ENCODE data around the gene TPCN2.

TPCN2 gene

DNA sequence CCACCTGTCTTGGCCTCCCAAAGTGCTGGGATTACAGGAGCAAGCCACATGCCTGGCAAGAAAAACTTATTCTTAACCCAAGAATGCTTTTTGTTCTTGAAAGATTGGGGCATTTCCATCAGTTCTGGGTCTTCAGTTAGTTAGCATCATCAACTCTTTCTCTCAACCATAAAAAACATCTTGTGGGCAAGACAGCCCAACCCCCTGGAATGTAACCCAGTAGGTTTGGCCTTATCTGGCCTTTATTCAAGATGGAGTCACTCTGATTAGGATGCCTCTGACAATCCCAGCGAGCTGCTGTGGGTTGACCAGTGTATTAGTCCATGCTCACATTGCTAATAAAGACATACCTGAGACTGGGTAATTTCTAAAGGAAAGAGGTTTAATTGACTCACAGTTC is 9.2 kb upstream of the TPCN2 start:
- no CpG with 5 or more reads among the region's 1 CpG for WGBS (ENCODE audit: insufficient coverage, insufficient read length)
- no peak for DNase-seq (ENCODE audit: low read depth, low spot score)
- Histone ChIP-seq H3K27ac (ENCODE audit: low read length) (no peak overlapping the region), H3K9me3 (ENCODE audit: control insufficient read depth, insufficient read depth, low read length) (no peaks in the 10 kb centered on the region), H3K27me3 (ENCODE audit: control insufficient read depth, insufficient read depth, low read length) (no peaks in the 10 kb centered on the region), H3K4me1 (ENCODE audit: control insufficient read depth, insufficient read depth, low read length) (peaks cover 4% of the 10 kb centered on the region), H3K36me3 (ENCODE audit: control insufficient read depth, insufficient read depth, low read length) (no peaks in the 10 kb centered on the region), H3K4me3 (ENCODE audit: low read length) (no peak overlapping the region)

DNA sequence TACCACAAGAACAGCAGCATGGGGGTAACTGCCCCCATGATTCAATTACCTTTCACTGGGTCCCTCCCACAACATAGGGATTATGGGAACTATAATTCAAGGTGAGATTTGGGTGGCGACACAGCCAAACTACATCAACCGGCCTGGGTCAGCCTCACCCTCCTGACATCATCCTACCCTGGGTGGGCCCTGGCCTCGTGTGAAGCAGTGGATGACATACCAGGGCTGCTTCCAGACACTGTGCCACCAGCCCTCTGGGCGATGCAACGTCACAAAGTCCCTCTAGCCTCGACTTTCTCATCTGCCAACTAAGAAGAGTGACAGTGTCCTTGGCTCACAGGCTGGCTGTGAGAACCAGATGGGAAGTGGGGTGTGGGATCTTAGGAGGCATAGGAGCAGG is 8.7 kb upstream of the TPCN2 start:
- H3K4me1 ChIP-seq (ENCODE audit: control insufficient read depth, insufficient read depth, low read length) = peaks cover 3% of the 10 kb centered on the region
- H3K4me3 ChIP-seq (ENCODE audit: low read length) = no peak overlapping the region
- H3K9me3 ChIP-seq (ENCODE audit: control insufficient read depth, insufficient read depth, low read length) = no peaks in the 10 kb centered on the region
- no peaks in the 10 kb centered on the region for H3K27me3 ChIP-seq (ENCODE audit: control insufficient read depth, insufficient read depth, low read length)
- no peak overlapping the region for H3K27ac ChIP-seq (ENCODE audit: low read length)
- H3K36me3 ChIP-seq (ENCODE audit: control insufficient read depth, insufficient read depth, low read length) = no peaks in the 10 kb centered on the region
- WGBS (ENCODE audit: insufficient coverage, insufficient read length) = no CpG with 5 or more reads among the region's 6 CpGs
- DNase-seq (ENCODE audit: low read depth, low spot score) = no peak

DNA sequence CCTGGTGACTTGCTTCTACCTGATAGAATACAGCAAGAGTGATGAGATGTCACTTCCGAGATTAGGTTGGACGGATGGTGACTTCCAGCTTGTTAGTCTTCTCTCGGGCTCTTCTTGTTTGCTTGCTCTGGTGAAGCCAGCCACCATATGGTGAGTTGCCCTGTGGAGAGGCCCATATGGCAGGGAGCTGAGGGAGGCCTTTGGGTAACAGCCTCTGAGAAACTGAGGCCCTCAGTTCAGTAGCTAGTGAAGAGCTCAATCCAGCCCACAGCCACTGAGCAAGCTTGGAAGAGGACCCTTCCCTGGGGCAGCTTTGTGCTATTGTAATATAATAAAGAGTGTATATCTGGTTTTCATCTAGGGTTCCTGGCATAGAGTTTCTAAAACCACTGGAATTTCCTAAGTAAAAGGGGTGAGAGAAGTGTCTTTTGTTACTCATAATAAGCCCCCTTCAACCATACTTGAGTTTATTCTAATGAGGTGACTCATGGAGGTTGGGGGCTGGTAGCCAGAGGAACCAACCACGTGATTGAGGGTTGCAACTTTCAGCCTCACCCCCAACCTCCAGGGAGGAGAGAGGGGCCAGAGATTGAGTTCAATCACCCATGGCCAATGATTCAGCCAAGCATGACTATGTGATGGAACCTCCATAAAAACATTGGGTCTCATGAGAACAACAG is 8.0 kb upstream of the TPCN2 start:
- DNase-seq (ENCODE audit: low read depth, low spot score) = no peak
- no peak overlapping the region for H3K27ac ChIP-seq (ENCODE audit: low read length)
- H3K4me3 ChIP-seq (ENCODE audit: low read length) = no peak overlapping the region
- H3K9me3 ChIP-seq (ENCODE audit: control insufficient read depth, insufficient read depth, low read length) = no peaks in the 10 kb centered on the region
- no CpG with 5 or more reads among the region's 4 CpGs for WGBS (ENCODE audit: insufficient coverage, insufficient read length)
- H3K36me3 ChIP-seq (ENCODE audit: control insufficient read depth, insufficient read depth, low read length) = no peaks in the 10 kb centered on the region
- H3K4me1 ChIP-seq (ENCODE audit: control insufficient read depth, insufficient read depth, low read length) = peaks cover 2% of the 10 kb centered on the region; the same call in 1 of the 2 replicates
- H3K27me3 ChIP-seq (ENCODE audit: control insufficient read depth, insufficient read depth, low read length) = no peaks in the 10 kb centered on the region

DNA sequence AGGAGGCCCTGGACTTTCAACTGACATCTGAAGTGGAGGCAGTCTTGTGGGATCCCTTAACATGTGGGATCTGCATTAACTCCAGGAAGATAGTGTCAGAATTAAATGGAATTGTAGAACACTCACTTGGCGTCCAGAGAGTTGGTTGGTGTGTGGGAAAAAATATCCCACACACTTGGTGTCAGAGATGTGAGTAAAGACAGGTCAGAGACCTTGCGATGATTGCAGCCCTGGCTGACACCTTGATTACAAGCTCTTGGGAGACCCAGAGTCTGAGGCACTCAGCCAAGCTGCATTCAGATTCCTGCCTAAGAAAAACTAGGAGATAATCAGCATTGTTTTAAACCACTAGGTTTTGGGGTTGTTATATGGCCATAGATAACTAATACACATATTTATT is 7.2 kb upstream of the TPCN2 start:
- Histone ChIP-seq H3K27ac (ENCODE audit: low read length) (no peak overlapping the region), H3K4me3 (ENCODE audit: low read length) (no peak overlapping the region), H3K36me3 (ENCODE audit: control insufficient read depth, insufficient read depth, low read length) (no peaks in the 10 kb centered on the region), H3K27me3 (ENCODE audit: control insufficient read depth, insufficient read depth, low read length) (no peaks in the 10 kb centered on the region), H3K9me3 (ENCODE audit: control insufficient read depth, insufficient read depth, low read length) (no peaks in the 10 kb centered on the region), H3K4me1 (ENCODE audit: control insufficient read depth, insufficient read depth, low read length) (peaks cover 2% of the 10 kb centered on the region; the same call in 1 of the 2 replicates)
- DNase-seq (ENCODE audit: low read depth, low spot score) = no peak
- WGBS (ENCODE audit: insufficient coverage, insufficient read length) = no CpG with 5 or more reads among the region's 2 CpGs

DNA sequence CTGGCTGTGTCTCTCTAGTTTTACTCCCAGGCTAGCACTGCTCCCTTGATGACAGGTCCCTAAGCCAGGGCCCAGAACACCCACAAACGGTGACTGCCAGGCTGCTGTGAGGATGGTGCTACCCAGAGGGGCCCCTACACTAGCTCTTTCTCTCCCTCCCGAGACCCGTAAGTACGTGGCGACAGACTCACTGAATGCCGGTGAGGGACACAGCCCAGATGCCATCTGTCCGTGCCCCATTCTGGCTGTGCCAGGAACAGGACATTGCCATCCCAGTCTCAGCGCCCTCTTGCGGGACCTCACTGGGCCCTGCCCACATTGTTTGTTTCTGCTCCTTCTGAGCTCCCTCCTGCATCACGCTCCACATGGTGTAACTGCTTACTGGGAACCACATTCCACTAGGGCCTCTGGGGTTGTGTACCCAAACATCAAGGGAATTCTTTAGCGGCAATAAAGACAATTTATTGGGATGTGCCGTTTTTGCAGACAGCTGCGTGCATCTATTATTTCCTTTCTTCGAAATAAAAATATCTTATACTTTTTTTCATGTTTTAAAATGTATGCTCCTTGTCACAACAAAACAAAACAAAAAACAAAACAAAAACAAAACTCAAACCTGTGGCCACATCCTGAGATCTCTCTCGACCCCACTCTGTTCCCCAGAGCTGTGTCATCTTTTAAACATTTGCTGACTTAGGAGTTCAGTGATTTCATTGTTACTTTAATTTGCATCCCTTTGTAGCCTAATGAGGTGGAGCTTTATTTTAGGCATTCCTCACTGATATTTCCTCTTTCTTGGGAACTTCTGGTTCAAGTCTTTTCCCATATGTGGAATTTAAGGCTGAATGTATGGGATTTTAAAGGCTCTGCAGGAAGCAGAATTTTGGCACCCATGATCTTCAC is 4.4 kb upstream of the TPCN2 start:
- Histone ChIP-seq H3K27ac (ENCODE audit: low read length) (no peak overlapping the region), H3K36me3 (ENCODE audit: control insufficient read depth, insufficient read depth, low read length) (no peaks in the 10 kb centered on the region), H3K4me1 (ENCODE audit: control insufficient read depth, insufficient read depth, low read length) (peaks cover 2% of the 10 kb centered on the region; the same call in 1 of the 2 replicates), H3K4me3 (ENCODE audit: low read length) (no peak overlapping the region), H3K9me3 (ENCODE audit: control insufficient read depth, insufficient read depth, low read length) (no peaks in the 10 kb centered on the region), H3K27me3 (ENCODE audit: control insufficient read depth, insufficient read depth, low read length) (no peaks in the 10 kb centered on the region)
- no CpG with 5 or more reads among the region's 15 CpGs for WGBS (ENCODE audit: insufficient coverage, insufficient read length)
- DNase-seq (ENCODE audit: low read depth, low spot score) = peak; percentile 33

DNA sequence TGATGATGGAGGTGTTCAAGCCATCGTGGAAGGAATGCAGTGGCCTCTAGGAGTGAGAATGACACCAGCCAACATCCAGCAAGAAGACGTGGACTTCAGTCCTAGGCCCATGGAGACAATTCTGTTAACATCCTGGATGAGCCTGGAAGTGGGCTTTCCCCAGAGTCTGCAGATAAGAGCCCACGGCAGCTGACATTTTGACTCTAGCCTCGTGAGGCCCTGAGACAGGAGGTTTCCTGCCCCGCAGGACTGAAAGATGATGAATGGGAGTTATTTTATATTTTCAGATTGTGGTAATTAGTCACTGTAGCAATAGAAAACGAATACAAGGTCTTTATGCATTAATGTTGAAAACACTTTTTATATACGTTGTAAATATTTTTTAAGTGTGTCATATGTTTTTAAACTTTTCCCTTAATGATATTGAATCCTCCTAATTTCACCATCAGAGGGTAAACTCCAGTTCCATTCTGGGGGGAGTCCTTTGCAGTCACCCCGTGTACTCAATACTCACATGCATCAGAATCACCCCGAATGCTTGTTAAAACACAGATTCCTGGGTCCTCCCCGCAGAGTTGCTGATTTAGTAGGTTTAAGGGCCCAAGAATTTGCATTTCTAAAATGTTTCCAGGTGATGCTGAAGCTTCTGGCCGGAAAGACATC is 570 bp upstream of the TPCN2 start:
- no peak overlapping the region for H3K27ac ChIP-seq (ENCODE audit: low read length)
- H3K27me3 ChIP-seq (ENCODE audit: control insufficient read depth, insufficient read depth, low read length) = no peaks in the 10 kb centered on the region
- H3K4me3 ChIP-seq (ENCODE audit: low read length) = no peak overlapping the region
- WGBS (ENCODE audit: insufficient coverage, insufficient read length) = 100% methylated on average over 1 of the region's 11 CpGs
- H3K36me3 ChIP-seq (ENCODE audit: control insufficient read depth, insufficient read depth, low read length) = no peaks in the 10 kb centered on the region; the same call in 1 of the 2 replicates
- no peak for DNase-seq (ENCODE audit: low read depth, low spot score)
- H3K9me3 ChIP-seq (ENCODE audit: control insufficient read depth, insufficient read depth, low read length) = no peaks in the 10 kb centered on the region
- 0 out of 2 replicates have a peak, but pooled peaks cover 3% of the 10 kb centered on the region for H3K4me1 ChIP-seq (ENCODE audit: control insufficient read depth, insufficient read depth, low read length)

DNA sequence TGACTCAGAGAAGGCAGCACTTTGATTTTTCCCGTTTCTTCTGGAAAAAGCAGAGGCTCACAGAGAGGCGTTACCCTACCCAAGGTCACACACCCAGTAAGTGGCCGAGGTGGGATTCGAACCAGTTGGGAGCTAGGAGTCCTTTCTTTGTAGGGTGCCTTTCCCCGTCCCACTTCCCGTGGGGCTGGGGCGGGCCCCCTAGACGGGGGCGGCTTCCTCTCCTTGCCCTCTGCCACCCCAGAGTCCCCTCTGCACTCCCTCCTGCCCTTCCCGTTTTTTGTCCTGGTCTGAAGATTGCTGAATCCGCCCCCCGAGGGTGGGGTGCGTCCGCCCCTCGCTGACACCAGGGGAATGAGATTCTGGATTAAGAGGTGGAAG is 747 bp downstream of the TPCN2 start:
- no CpG with 5 or more reads among the region's 15 CpGs for WGBS (ENCODE audit: insufficient coverage, insufficient read length)
- Histone ChIP-seq H3K4me1 (ENCODE audit: control insufficient read depth, insufficient read depth, low read length) (0 out of 2 replicates have a peak, but pooled peaks cover 3% of the 10 kb centered on the region), H3K27me3 (ENCODE audit: control insufficient read depth, insufficient read depth, low read length) (no peaks in the 10 kb centered on the region), H3K9me3 (ENCODE audit: control insufficient read depth, insufficient read depth, low read length) (no peaks in the 10 kb centered on the region), H3K4me3 (ENCODE audit: low read length) (peak overlapping the region; percentile 64; the same call in 1 of the 2 replicates), H3K27ac (ENCODE audit: low read length) (no peak overlapping the region), H3K36me3 (ENCODE audit: control insufficient read depth, insufficient read depth, low read length) (peaks cover 3% of the 10 kb centered on the region; the same call in 1 of the 2 replicates)
- DNase-seq (ENCODE audit: low read depth, low spot score) = no peak

DNA sequence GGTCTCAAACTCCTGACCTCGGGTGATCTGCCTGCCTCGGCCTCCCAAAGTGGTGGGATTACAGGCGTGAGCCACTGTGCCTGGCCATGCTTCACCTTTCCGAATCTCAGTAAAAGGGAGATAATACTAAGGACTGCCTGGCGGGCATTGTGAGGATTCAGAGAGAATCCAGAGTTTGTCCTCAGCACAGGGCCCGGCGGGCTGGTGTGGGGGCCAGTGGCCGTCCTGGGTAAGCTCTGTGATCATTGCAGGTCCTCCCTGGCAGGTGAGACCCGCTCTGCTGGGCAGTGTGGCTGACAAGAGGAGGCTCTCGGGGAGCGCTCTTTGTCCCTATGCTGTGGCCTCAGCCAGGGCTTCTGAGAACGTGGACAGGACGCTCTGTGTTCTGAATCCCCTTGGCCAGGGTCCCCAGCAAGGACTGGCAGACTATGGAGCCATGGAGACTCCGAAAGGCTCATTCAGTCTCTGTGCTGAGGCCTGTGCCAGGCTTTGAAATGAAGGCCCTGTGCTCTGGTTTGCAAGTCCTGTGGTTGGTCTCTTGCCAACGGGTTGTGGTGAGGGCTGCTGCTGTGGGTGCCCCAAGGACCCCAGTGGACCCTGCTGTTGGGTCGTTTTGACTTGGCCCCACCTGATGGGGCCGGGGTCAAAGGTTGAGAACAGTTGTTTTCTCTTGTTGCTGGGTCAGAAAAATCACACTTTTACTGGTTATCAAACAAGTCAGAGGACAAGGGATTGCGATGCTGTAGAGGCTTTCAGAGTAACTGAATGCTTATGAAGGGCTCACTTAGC is 2.1 kb downstream of the TPCN2 start:
- 0 out of 2 replicates have a peak, but pooled peaks cover 3% of the 10 kb centered on the region for H3K4me1 ChIP-seq (ENCODE audit: control insufficient read depth, insufficient read depth, low read length)
- no peaks in the 10 kb centered on the region for H3K27me3 ChIP-seq (ENCODE audit: control insufficient read depth, insufficient read depth, low read length)
- no peaks in the 10 kb centered on the region for H3K9me3 ChIP-seq (ENCODE audit: control insufficient read depth, insufficient read depth, low read length)
- DNase-seq (ENCODE audit: low read depth, low spot score) = no peak
- peaks cover 5% of the 10 kb centered on the region for H3K36me3 ChIP-seq (ENCODE audit: control insufficient read depth, insufficient read depth, low read length)
- no peak overlapping the region for H3K4me3 ChIP-seq (ENCODE audit: low read length)
- WGBS (ENCODE audit: insufficient coverage, insufficient read length) = no CpG with 5 or more reads among the region's 18 CpGs
- H3K27ac ChIP-seq (ENCODE audit: low read length) = no peak overlapping the region

DNA sequence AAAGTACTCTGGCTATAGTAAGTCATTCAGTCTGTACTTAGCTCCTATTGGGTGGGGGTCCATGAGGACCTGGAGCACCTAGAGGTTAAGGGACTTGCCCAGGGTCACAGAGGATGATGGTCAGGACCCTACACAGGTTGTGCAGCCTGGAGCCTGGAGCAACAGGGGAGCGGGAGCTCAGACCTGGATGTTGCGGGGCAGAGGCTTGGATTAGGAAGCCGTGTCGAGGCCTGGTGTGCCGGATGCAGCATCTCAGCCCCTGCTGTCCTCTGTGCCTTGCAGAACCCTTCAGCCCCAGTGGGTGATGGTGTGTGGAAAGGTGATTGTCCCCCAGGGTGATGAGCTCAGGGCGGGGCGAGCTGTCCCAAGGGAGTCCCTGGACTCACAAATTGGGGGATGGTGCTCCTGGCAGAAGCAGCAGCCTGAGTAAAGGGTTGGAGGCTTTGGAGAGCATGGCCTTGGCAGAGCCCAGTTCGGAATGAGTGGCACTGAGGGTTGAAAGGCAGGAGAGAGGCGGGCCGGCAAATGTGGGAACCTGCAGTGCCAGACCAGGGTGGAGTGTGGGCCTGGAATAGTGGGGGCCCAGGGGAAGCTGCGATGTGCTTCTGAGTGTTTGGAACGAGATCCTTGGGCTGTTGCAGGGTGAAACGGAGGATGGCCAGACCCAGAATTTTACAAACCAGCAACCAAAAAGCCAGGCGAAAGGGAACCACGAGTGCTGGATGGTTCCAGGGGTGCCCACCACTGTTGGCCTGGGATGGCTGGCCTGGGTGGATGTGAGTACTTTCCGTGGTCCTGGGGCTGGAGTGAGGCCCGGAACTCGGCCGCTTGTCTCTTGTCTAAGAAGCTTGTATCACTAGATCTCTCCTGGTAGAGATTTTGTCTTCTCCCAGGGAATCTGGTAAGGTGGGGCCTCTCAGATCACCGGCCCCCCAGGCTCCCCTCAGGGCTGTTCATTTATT is 2.9 kb downstream of the TPCN2 start:
- H3K4me1 ChIP-seq (ENCODE audit: control insufficient read depth, insufficient read depth, low read length) = 0 out of 2 replicates have a peak, but pooled peaks cover 3% of the 10 kb centered on the region
- WGBS (ENCODE audit: insufficient coverage, insufficient read length) = no CpG with 5 or more reads among the region's 20 CpGs
- H3K27ac ChIP-seq (ENCODE audit: low read length) = no peak overlapping the region
- H3K9me3 ChIP-seq (ENCODE audit: control insufficient read depth, insufficient read depth, low read length) = no peaks in the 10 kb centered on the region
- no peaks in the 10 kb centered on the region for H3K27me3 ChIP-seq (ENCODE audit: control insufficient read depth, insufficient read depth, low read length)
- peaks cover 5% of the 10 kb centered on the region for H3K36me3 ChIP-seq (ENCODE audit: control insufficient read depth, insufficient read depth, low read length)
- no peak overlapping the region for H3K4me3 ChIP-seq (ENCODE audit: low read length)
- DNase-seq (ENCODE audit: low read depth, low spot score) = no peak

All from iPS DF 6.9 (cell line).